ENCODE data around the gene ZNF143.

ZNF143 gene

DNA sequence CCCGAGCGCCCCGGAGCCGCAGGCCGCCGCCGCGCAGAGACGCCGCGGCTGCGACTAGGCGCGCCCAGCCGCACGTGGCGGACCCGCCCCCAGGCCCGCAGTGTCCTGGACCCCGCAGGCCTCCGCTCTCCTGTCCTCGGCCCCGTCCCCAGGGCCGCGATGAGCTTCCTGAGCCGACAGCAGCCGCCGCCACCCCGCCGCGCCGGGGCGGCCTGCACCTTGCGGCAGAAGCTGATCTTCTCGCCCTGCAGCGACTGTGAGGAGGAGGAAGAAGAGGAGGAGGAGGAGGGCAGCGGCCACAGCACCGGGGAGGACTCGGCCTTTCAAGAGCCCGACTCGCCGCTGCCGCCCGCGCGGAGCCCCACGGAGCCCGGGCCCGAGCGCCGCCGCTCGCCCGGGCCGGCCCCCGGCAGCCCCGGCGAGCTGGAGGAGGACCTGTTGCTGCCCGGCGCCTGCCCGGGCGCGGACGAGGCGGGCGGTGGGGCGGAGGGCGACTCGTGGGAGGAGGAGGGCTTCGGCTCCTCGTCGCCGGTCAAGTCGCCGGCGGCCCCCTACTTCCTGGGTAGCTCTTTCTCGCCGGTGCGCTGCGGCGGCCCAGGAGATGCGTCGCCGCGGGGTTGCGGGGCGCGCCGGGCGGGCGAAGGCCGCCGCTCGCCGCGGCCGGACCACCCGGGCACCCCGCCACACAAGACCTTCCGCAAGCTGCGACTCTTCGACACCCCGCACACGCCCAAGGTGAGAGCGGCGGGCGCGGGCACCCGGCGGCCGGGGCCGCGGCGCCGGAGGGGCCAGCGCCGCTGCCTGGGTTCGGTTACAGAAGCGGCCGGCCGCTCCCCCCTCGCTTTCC lies 113.2 kb downstream of the ZNF143 start:
- peak overlapping the region in 4 of 5 donors; percentile 67 to 89 (median 79) for H3K4me3 ChIP-seq (ENCODE audit: low read depth in 1 of 5, low read length in 5 of 5)
- H3K9me3 ChIP-seq (ENCODE audit: control insufficient read depth in 5 of 5, low read length in 5 of 5) = no peaks in the 10 kb centered on the region
- H3K9ac ChIP-seq (ENCODE audit: low read length in 5 of 5) = peak overlapping the region in 4 of 5 donors; percentile 67 to 79 (median 71)
- H3K27me3 ChIP-seq (ENCODE audit: control insufficient read depth in 5 of 5, insufficient read depth in 4 of 5, low read length in 5 of 5) = peaks cover 0 to 13% (median 3%) of the 10 kb centered on the region in 5 donors
- H3K36me3 ChIP-seq (ENCODE audit: control insufficient read depth in 5 of 5, insufficient read depth in 5 of 5, low read length in 5 of 5) = peaks cover 0 to 2% (median 0%) of the 10 kb centered on the region in 5 donors
- peaks cover 0 to 29% (median 22%) of the 10 kb centered on the region in 5 donors for H3K4me1 ChIP-seq (ENCODE audit: control insufficient read depth in 5 of 5, insufficient read depth in 5 of 5, low read length in 5 of 5)
- H3K27ac ChIP-seq (ENCODE audit: low read depth, low read length) = peak overlapping the region; percentile 46

DNA sequence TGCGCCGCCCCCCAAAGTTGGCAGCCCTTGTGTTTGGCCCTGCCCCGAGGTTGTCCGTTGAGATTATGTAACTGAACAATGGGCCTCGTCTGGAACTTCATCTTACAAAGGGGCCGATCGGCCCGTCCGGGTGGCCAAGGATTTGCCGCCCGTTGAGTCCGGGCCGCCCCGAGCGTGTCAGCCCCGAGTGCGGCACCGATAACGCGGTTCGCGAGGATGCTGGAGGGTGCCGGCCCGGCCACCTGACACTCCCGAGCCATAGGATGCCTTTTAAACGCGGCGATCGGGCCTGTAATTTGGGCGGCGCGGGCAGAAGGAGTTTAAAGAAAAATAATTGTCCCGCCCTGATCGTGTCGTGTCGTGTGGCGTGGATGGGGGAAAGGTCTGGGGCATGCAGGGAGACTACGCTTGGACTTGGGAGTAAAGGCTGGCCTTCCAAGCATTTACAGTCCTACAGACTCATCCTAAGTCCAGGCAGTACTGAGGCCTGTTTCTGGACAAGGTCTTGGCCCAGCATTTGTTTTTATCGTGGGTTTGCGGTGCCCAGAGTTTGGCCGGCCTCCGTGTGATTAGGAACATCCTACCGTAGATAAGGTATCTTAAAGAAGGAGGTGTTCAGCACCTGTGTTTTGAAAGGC lies 113.9 kb downstream of the ZNF143 start:
- peak overlapping the region in 4 of 5 donors; percentile 67 to 79 (median 74) for H3K9ac ChIP-seq (ENCODE audit: low read length in 5 of 5)
- no peaks in the 10 kb centered on the region for H3K9me3 ChIP-seq (ENCODE audit: control insufficient read depth in 5 of 5, low read length in 5 of 5)
- peak overlapping the region; percentile 67 to 89 (median 81) for H3K4me3 ChIP-seq (ENCODE audit: low read depth in 1 of 5, low read length in 5 of 5)
- H3K4me1 ChIP-seq (ENCODE audit: control insufficient read depth in 5 of 5, insufficient read depth in 5 of 5, low read length in 5 of 5) = peaks cover 0 to 23% (median 17%) of the 10 kb centered on the region in 5 donors
- peaks cover 0 to 13% (median 3%) of the 10 kb centered on the region in 5 donors for H3K27me3 ChIP-seq (ENCODE audit: control insufficient read depth in 5 of 5, insufficient read depth in 4 of 5, low read length in 5 of 5)
- peaks cover 0 to 2% (median 0%) of the 10 kb centered on the region in 5 donors for H3K36me3 ChIP-seq (ENCODE audit: control insufficient read depth in 5 of 5, insufficient read depth in 5 of 5, low read length in 5 of 5)
- H3K27ac ChIP-seq (ENCODE audit: low read depth, low read length) = peak overlapping the region; percentile 58

DNA sequence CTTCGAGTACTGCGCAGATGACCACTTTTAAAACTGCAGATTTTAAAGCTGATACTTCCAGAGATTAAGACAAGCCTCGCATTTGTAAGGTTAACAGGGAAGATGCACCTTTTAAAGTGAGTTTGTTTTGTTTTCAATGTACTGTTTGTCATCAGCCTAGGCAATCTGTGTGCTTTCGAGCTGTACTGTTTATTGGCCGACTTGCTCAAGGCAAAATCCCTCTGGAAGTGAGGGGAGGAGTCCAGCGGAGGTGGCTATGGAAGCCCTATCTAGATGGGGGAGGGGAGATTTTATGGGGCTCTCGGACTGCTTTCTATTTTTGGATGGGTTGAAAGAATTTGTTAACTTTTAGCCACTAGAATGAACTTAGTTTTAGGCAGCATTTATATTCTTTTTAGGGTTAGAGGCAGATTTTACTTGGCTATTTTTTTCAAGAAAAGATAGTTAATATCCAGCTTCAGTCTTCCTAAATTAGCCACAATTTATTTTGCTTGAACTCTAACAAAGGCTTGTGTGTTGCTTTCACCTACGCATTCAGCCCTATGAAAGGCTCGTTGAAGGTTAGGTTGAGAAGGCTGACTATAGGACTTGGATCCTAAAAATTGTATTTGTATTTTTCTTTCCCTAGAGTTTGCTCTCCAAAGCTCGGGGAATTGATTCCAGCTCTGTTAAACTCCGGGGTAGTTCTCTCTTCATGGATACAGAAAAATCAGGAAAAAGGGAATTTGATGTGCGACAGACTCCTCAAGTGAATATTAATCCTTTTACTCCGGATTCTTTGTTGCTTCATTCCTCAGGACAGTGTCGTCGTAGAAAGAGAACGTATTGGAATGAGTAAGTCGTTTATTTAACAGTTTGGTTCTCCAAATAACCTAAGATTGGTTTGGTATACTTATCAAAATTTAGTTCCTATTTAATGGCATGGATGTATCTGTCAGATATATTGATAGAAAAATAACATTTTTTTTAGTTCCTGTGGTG lies 114.7 kb downstream of the ZNF143 start:
- Histone ChIP-seq H3K4me1 (ENCODE audit: control insufficient read depth in 5 of 5, insufficient read depth in 5 of 5, low read length in 5 of 5) (peaks cover 0 to 23% (median 17%) of the 10 kb centered on the region in 5 donors), H3K36me3 (ENCODE audit: control insufficient read depth in 5 of 5, insufficient read depth in 5 of 5, low read length in 5 of 5) (peaks cover 0 to 2% (median 0%) of the 10 kb centered on the region in 5 donors), H3K9ac (ENCODE audit: low read length in 5 of 5) (peak overlapping the region in 4 of 5 donors; percentile 67 to 79 (median 74)), H3K27me3 (ENCODE audit: control insufficient read depth in 5 of 5, insufficient read depth in 4 of 5, low read length in 5 of 5) (peaks cover 0 to 13% (median 3%) of the 10 kb centered on the region in 5 donors), H3K4me3 (ENCODE audit: low read depth in 1 of 5, low read length in 5 of 5) (peak overlapping the region; percentile 67 to 89 (median 81)), H3K9me3 (ENCODE audit: control insufficient read depth in 5 of 5, low read length in 5 of 5) (no peaks in the 10 kb centered on the region), H3K27ac (ENCODE audit: low read depth, low read length) (peak overlapping the region; percentile 58)

DNA sequence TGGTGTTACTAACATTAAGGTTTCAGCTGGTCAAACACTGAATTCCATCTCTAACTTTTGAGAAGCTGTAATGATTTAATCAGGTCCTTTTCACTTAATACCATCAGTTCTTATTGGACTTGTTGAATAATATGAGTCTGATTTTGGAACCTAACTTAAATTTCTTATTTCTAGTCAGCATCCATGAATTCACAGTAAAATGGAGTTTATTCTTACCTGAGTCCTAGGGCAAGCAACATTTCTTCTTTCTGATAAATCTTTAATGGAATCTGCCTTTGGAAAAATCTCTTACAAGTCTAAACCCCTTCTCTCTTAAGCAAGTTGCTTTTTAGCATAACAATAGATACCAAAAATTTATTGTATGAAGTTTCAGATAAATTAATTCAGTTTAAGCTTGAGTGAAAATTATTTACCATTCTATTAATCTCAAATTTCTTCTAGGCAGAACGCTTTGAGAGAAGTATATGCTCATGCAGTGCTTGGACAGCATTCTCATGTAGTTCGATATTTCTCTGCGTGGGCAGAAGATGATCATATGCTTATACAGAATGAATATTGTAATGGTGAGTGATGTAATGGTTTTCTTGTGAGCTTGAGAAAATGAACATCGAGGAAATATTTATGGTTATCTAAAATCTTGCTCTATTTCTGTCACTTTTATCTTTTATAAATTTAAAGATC lies 116.0 kb downstream of the ZNF143 start:
- Histone ChIP-seq H3K4me1 (ENCODE audit: control insufficient read depth in 5 of 5, insufficient read depth in 5 of 5, low read length in 5 of 5) (peaks cover 0 to 23% (median 17%) of the 10 kb centered on the region in 5 donors), H3K4me3 (ENCODE audit: low read depth in 1 of 5, low read length in 5 of 5) (peak overlapping the region in 1 of 5 donors; percentile 17), H3K27ac (ENCODE audit: low read depth, low read length) (no peak overlapping the region), H3K9me3 (ENCODE audit: control insufficient read depth in 5 of 5, low read length in 5 of 5) (no peaks in the 10 kb centered on the region), H3K36me3 (ENCODE audit: control insufficient read depth in 5 of 5, insufficient read depth in 5 of 5, low read length in 5 of 5) (peaks cover 0 to 5% (median 0%) of the 10 kb centered on the region in 5 donors), H3K9ac (ENCODE audit: low read length in 5 of 5) (no peak overlapping the region), H3K27me3 (ENCODE audit: control insufficient read depth in 5 of 5, insufficient read depth in 4 of 5, low read length in 5 of 5) (peaks cover 0 to 13% (median 3%) of the 10 kb centered on the region in 5 donors)

DNA sequence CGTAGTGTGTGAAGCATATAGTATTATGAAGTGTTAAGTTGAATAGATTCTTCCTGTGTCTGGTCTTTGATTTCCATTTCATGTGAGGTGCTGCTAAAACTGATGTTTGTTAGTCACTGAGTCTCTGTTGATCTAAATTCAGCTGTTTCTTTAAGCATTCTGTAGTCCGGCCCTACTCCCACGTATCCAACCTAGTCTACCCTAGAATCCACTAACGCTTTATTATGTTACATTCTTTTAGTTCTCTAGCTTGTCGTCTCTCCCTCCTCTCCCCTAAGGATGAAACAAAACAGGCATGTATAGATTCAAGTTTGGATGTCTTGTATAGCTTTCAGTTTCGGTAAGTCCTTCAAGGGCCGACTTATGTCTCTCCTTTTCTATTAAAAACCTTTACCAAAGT lies 116.7 kb downstream of the ZNF143 start:
- H3K27me3 ChIP-seq (ENCODE audit: control insufficient read depth in 5 of 5, insufficient read depth in 4 of 5, low read length in 5 of 5) = peaks cover 0 to 13% (median 3%) of the 10 kb centered on the region in 5 donors
- H3K9me3 ChIP-seq (ENCODE audit: control insufficient read depth in 5 of 5, low read length in 5 of 5) = no peaks in the 10 kb centered on the region
- H3K9ac ChIP-seq (ENCODE audit: low read length in 5 of 5) = peak overlapping the region in 1 of 5 donors; percentile 11
- H3K4me1 ChIP-seq (ENCODE audit: control insufficient read depth in 5 of 5, insufficient read depth in 5 of 5, low read length in 5 of 5) = peaks cover 0 to 19% (median 16%) of the 10 kb centered on the region in 5 donors
- peaks cover 0 to 7% (median 0%) of the 10 kb centered on the region in 5 donors for H3K36me3 ChIP-seq (ENCODE audit: control insufficient read depth in 5 of 5, insufficient read depth in 5 of 5, low read length in 5 of 5)
- no peak overlapping the region for H3K27ac ChIP-seq (ENCODE audit: low read depth, low read length)
- H3K4me3 ChIP-seq (ENCODE audit: low read depth in 1 of 5, low read length in 5 of 5) = peak overlapping the region in 3 of 5 donors; percentile 17 to 40 (median 34)

Data from subcutaneous abdominal adipose tissue (tissue), 5 donors.